Activated CD4-positive, alpha-beta T cell treated with anti-CD3 and anti-CD28 coated beads, Interleukin-2, Interleukin-4, amounts not matched to agents 100 ng/mL and 50 ng/mL, durations not matched to agents 16 hours and 8 hours (primary cell): Measurements from ENCODE around the gene NKIRAS1.
"Not testable (repeated sequence)": the region's sequence is repeated elsewhere in the genome, so short reads cannot be mapped to it uniquely, and the experiment has no call there.

ENCODE experiments used
- DNase-seq: peaks from one replicate; pipeline ENCODE4 v3.0.0-alpha.2; 2020; ENCODE audit warnings: low spot score

The NKIRAS1 gene

GRCh38 chr3:23869977-23870662 lies 46.7 kb downstream of the NKIRAS1 start:
- DNase-seq, result no peak

GRCh38 chr3:23867838-23868237 lies 49.0 kb downstream of the NKIRAS1 start:
- DNase-seq, result no peak

- no peak for DNase-seq
These were observed 49.4 kb downstream of the NKIRAS1 start for GRCh38 chr3:23867400-23867799.

GRCh38 chr3:23865595-23866396 lies 51.0 kb downstream of the NKIRAS1 start:
- no peak for DNase-seq

GRCh38 chr3:23864931-23865330 lies 51.9 kb downstream of the NKIRAS1 start:
- no peak for DNase-seq

GRCh38 chr3:23863060-23863459 lies 53.7 kb downstream of the NKIRAS1 start:
- no peak for DNase-seq

- no peak for DNase-seq
These were observed 55.1 kb downstream of the NKIRAS1 start for GRCh38 chr3:23861689-23862088.

- no peak for DNase-seq
These were observed 56.9 kb downstream of the NKIRAS1 start for GRCh38 chr3:23859839-23860382.

- DNase-seq, result no peak
These were observed 57.6 kb downstream of the NKIRAS1 start for GRCh38 chr3:23859012-23859743.

GRCh38 chr3:23856286-23856685 lies 60.5 kb downstream of the NKIRAS1 start:
- DNase-seq, result no peak

- not testable (repeated sequence) for DNase-seq
These were observed 67.3 kb downstream of the NKIRAS1 start for GRCh38 chr3:23849462-23849861.

- DNase-seq, result no peak
These were observed 71.2 kb downstream of the NKIRAS1 start for GRCh38 chr3:23845326-23846216.

GRCh38 chr3:23843869-23844268 lies 72.9 kb downstream of the NKIRAS1 start:
- no peak for DNase-seq
